ENCODE measurements around the gene TMEM130.

TMEM130 gene

DNA sequence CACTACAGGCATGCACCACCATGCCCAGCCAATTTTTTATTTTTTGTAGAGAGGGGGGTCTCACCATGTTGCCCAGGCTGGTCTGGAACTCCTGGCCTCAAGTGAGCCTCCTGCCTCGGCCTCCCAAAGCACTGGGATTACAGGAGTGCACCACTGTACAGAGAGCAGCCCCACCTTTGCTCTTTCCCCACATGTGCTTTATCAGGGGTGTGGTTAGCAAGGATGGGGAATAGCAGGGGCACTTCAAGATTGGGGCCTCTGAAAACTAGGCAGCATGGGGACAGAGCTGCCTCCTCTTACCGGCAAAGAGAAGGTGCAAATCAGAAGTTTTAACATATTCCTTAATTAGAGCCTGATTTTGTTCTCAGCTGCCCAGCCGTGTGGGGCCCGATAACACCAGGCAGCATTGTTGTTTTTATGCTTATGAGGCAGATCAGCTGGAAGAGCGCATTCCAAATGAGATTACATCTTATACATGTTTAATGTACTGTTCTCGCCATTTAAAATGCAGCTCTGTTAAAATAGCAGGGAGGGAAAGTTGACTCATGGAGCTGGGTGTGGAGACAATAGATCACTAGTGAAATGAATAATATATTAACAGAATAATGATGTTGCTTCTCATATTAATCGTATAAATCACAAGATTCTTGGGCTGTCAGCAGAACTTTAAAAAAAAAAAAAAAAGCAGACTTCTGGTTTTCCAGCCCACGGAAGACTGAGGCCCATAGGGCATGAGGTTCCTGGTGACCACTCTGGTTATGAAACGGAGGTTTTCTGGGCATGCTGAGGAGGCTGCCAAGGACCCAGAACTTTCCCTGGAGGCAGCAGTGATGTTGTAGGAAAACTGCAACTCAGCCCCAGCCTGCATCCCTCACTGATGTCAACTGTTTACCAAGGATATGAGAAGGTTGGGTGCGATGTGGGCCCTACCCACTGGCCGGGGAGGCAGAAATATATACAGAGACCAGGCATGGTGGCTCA lies 62.5 kb downstream of the TMEM130 start:
- no peak overlapping the region for H3K4me3 ChIP-seq (ENCODE audit: low read depth, low read length)
- in situ Hi-C loops (cut with HindIII; ENCODE audit: low sequenced_read_pairs), result no loop called here
- TF ChIP-seq, protein P1, sequence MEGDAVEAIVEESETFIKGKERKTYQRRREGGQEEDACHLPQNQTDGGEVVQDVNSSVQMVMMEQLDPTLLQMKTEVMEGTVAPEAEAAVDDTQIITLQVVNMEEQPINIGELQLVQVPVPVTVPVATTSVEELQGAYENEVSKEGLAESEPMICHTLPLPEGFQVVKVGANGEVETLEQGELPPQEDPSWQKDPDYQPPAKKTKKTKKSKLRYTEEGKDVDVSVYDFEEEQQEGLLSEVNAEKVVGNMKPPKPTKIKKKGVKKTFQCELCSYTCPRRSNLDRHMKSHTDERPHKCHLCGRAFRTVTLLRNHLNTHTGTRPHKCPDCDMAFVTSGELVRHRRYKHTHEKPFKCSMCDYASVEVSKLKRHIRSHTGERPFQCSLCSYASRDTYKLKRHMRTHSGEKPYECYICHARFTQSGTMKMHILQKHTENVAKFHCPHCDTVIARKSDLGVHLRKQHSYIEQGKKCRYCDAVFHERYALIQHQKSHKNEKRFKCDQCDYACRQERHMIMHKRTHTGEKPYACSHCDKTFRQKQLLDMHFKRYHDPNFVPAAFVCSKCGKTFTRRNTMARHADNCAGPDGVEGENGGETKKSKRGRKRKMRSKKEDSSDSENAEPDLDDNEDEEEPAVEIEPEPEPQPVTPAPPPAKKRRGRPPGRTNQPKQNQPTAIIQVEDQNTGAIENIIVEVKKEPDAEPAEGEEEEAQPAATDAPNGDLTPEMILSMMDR (IDR thresholded peaks at IDR 0.05; ENCODE audit: low read depth, low read length), result no peak
- no peak for DNase-seq (ENCODE audit: low read depth, low spot score)

DNA sequence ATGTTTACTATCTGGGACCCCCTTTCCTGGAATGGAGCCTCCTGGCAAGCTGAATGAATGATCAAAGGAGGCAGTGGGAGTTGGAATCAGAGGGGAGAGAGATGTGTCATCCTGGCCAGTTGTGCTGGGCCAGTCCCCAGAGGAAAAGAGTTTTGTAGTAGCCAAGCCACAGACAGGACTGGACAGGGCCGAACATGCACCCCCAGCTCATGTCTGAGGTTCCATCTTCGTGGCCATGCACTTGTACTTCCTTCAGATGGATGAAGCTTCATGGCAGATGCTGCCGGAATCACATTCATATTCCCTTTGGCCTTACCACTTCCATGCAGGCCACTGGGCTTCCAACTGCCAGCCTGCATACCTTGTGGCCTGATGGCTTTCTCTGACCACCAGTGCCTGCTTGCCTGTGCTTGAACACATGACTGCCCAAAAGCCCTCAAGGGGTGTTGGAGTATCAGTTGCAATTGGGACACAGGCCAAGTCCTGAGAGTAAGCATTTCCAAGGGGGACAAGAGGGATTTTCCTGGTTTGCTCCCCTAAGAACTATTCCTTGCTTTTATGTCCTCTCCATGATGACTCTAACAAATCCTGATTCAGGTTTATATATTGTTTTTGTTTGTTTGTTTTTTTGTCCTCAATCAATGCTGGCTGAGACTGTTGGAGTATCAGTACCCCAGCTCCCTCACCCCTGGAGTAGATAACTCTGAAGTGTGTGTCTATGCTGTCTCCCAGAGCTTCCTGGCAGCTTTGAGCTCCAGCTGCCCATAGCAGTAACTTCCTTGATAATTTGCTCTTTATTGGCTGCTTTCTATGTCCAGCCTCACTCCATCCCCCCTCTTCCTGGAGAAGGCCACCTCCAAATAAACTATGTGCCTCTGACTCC lies 63.6 kb downstream of the TMEM130 start:
- no peak for DNase-seq (ENCODE audit: low read depth, low spot score)
- TF ChIP-seq, protein P1 (IDR thresholded peaks at IDR 0.05; ENCODE audit: low read depth, low read length), result no peak
- H3K4me3 ChIP-seq (ENCODE audit: low read depth, low read length), result no peak overlapping the region
- in situ Hi-C loops (cut with HindIII; ENCODE audit: low sequenced_read_pairs), result no loop called here

DNA sequence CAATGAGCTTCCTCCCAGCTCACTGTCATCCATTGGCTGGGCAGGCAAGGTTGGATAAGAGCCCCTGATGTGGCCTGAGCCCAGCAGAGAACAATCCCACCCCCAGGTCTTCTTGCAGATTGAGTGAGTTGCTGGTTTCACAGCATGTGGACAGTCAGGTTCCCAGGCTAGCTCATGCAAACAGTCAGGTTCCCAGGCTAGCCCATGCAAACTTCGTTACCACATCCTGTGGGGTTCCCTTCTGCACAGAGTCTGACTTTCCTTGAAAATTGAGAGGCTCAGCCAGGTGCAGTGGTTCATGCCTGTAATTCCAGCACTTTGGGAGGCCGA lies 67.1 kb downstream of the TMEM130 start:
- DNase-seq (ENCODE audit: low read depth, low spot score), result no peak
- in situ Hi-C loops (cut with HindIII; ENCODE audit: low sequenced_read_pairs), result no loop called here
- H3K4me3 ChIP-seq (ENCODE audit: low read depth, low read length), result no peak overlapping the region
- TF ChIP-seq, protein P1 (IDR thresholded peaks at IDR 0.05; ENCODE audit: low read depth, low read length), result no peak

DNA sequence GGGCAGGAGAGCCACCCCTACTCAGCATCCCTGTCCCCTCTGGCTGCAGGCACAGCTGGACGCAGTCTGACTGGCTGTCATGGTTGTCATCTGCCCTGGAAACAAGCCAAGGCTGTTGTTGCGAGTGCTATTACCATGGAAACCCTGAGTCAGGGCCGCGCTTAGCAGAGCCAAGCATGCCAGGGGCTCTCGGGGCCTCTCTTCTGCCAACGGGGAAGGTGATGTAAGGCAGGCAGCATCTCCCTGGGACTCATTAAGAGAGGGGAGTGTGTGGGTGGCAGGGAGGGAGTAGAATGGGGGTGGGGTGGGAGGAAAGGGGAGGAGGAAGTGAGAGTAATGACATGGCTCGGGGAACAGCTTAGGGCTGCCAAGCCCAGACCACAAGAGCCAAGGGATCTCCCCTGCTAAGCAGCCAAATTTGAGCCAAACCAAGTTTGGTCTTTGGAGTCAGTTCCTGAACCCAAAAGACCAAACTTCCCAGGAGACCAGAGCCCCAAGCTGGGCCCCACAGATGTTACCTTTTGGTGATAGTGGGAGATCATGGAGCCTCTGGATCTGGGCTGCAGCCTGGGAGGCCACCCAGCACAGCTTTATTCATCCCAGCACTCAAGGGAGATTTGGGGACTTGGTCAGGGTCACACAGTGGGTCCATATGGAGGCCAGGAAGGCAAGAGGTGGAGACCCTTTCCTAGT lies 67.6 kb downstream of the TMEM130 start:
- H3K4me3 ChIP-seq (ENCODE audit: low read depth, low read length), result no peak overlapping the region
- DNase-seq (ENCODE audit: low read depth, low spot score), result peak; percentile 15
- in situ Hi-C loops (cut with HindIII; ENCODE audit: low sequenced_read_pairs), result no loop called here
- TF ChIP-seq, protein P1 (IDR thresholded peaks at IDR 0.05; ENCODE audit: low read depth, low read length), result no peak

DNA sequence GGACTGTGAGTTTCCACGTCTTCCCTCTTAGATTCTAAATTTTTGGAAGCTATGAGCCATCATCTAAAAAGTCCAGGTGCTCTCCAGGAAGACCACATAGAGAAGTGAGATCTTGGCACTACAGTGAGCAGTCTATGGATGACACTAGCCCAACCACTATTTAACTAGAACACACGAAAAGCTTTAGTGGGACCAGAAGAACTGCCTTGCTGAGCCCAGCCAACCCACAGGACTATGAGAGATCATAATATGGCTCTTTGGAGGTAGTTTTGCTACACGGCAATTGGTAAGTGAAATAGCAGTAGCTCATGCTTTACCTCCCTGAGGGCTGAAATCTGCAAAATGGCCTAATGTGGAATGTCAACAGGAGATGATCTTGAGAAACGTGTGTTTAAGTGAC lies 68.8 kb downstream of the TMEM130 start:
- TF ChIP-seq, protein P1 (IDR thresholded peaks at IDR 0.05; ENCODE audit: low read depth, low read length), result no peak
- in situ Hi-C loops (cut with HindIII; ENCODE audit: low sequenced_read_pairs), result no loop called here
- no peak for DNase-seq (ENCODE audit: low read depth, low spot score)

DNA sequence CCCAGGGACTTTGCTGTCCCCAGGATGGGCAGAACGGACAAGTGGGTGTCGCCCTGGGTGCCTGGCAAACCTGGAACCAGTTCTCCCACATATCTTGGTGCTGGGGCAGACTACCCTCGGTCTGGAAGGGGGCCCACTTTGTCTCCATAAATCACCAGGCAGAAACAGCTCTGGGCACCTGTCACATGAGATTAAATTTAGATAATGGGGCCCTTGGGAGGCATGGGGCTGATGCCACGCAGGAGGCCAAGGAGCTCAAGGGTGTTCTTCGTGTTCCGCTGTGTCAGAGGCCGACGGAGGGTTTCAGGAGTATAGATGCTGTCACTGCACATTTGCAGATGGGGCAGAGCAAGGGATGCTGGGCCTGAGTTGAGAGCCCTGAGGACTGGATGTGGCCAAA lies 72.7 kb downstream of the TMEM130 start:
- DNase-seq (ENCODE audit: low read depth, low spot score), result no peak
- in situ Hi-C loops (cut with HindIII; ENCODE audit: low sequenced_read_pairs), result no loop called here
- H3K4me3 ChIP-seq (ENCODE audit: low read depth, low read length), result no peak overlapping the region
- TF ChIP-seq, protein P1 (IDR thresholded peaks at IDR 0.05; ENCODE audit: low read depth, low read length), result no peak

More for the DNA sequence above, 68.8 kb downstream of the TMEM130 start:
- no peak overlapping the region for H3K4me3 ChIP-seq (ENCODE audit: low read depth, low read length)
